ENCODE data around the gene MRPS6. TPM values are rescaled to one million over a fixed set of nuclear protein-coding genes. Genes with fewer than 3 reads are reported as not detected.
A peak's percentile ranks its signal among the peaks of the same experiment; 100 is the strongest.

The MRPS6 gene
- total RNA-seq, 4 donors from 2014 or later = 25.4 to 28.0 (median 26.1) TPM

DNA sequence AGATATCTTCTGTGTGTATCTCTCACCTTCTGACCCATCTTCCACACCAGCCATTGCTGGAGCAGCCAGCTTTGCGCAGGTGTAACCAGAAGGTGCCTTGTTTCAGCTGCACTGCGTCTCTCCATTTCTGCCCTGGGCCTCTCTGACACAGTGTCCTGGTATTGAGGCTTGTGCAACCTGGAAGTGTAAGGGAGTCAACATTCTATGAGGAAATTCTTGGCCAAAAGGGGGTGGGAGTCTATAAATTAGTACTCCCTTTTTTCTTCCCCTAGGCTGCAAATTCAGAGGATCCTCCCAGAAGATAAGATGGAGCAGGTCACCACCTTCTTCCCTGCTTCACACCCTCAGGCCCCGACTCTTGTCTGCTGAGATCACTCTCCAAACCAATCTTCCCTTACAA, 109.1 kb downstream of the MRPS6 start:
- ATAC-seq (ENCODE audit: low FRiP score) = no peak
- no peak for DNase-seq (ENCODE audit: low spot score)
- TF ChIP-seq, protein P1, sequence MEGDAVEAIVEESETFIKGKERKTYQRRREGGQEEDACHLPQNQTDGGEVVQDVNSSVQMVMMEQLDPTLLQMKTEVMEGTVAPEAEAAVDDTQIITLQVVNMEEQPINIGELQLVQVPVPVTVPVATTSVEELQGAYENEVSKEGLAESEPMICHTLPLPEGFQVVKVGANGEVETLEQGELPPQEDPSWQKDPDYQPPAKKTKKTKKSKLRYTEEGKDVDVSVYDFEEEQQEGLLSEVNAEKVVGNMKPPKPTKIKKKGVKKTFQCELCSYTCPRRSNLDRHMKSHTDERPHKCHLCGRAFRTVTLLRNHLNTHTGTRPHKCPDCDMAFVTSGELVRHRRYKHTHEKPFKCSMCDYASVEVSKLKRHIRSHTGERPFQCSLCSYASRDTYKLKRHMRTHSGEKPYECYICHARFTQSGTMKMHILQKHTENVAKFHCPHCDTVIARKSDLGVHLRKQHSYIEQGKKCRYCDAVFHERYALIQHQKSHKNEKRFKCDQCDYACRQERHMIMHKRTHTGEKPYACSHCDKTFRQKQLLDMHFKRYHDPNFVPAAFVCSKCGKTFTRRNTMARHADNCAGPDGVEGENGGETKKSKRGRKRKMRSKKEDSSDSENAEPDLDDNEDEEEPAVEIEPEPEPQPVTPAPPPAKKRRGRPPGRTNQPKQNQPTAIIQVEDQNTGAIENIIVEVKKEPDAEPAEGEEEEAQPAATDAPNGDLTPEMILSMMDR (IDR thresholded peaks at IDR 0.05) = no peak

DNA sequence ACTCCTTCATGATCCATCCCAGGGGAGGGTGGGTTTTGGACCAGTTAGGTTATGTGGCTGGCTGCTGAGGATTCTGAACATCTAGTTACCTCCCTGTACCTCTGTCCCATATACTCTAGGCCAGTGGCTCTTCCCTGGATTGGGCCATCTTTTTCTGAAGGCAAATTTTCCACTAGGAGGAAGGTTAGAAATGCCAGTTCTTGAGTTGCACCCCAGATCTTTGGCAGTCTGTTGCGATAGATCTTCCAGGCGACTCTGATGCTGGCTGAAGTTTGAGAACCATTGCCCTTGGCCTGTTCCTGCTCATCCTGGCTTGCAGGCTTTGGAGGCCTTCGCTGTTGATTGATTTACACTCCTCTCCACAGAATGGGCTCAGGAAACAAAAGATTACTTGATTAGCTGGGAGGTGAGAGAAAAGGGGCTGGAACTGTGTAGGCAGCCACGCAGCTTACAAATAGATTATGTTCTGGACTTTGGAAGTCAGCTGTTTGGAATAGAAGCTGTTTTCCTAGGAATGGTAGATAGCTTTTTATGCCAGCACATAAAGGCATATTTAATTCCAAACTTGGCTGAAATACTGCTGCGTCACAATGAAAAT, 110.1 kb downstream of the MRPS6 start:
- DNase-seq (ENCODE audit: low spot score) (no peak), ATAC-seq (ENCODE audit: low FRiP score) (no peak)
- TF ChIP-seq, protein P1 (IDR thresholded peaks at IDR 0.05) = no peak

DNA sequence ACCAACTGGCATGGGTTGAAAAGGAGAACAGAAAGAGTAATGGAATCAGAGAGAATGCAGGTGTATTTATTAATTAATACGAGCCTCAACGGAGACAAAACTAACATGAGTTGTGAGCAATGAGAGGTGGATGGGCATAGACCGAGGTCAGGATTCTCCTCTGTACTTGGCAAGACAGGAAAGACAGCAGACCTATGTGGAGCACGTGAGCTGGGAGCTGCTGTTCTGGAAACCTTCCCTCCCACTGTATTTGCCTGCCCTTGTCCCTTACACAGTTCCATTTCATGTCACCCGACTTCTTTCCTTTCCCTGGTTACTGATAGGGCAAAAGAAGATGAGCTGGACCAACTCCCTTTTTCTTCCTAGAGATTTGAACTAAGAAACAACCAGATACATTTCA, 110.9 kb downstream of the MRPS6 start:
- DNase-seq (ENCODE audit: low spot score) (no peak), ATAC-seq (ENCODE audit: low FRiP score) (no peak)
- TF ChIP-seq, protein P1 (IDR thresholded peaks at IDR 0.05) = no peak

DNA sequence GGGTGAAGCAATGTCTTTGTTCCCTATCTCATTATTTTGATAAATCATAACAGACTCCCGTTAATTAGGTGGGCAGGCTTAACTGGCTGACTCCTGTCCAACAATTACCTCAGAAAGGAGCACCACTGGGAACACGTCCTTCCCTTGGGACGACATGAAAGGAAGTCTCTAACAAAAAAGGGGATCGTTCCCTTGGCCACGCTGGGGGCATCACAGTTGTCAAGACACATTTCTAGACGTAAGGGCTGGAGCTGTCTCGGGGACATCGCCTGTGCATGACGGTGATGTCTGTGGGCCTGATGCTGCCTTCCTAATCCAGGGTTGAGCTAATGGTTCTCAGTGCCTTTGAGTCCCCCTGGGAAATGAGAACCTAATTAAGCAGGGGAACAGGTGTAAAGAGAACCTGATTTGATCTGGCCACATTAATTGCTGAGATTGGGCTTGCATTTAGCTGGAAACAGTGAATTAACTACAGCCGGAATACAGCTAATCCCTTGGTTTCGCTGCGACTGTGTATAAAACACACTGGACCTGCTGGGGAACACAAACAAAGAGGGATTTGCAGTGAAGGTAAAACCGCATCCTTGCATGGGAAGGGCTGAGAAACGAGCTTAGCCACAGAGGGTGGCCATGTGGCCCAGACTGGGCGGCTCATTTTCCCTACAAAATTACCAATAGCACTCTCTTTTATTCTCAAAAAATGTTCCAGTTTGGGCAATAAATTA, 111.8 kb downstream of the MRPS6 start:
- DNase-seq (ENCODE audit: low spot score) = no peak
- ATAC-seq (ENCODE audit: low FRiP score) = no peak
- TF ChIP-seq, protein P1 (IDR thresholded peaks at IDR 0.05) = no peak

DNA sequence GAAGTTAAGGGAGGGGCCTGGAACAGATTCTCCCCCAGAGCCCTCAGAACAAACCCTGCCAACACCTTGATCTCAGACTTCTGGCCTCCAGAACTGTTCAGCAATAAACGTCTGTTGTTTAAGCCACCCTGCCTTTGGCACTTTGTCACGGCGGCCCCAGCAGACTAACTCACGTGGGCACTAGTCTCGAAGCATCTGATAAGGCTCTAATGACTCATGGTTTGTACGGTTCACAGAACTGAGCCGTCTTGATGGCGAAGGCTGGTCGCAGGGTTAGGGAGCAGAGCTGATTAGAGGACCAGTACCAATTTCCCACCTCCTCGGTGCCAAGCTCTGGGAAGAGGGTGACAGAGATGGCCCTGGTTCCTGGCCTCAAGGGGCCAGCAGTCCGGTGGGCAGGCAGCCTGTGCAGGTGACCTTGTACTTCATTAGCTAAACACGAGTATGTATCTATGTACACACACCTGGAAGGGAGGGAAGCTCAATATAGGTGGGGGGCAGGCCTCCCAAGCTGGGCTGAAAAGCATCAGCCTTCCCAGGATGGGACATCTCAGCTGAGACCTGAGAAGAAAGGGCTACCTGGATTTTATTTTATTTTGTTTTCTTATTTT, 112.8 kb downstream of the MRPS6 start:
- TF ChIP-seq, protein P1 (IDR thresholded peaks at IDR 0.05) = no peak
- DNase-seq (ENCODE audit: low spot score) = no peak
- no peak for ATAC-seq (ENCODE audit: low FRiP score)

DNA sequence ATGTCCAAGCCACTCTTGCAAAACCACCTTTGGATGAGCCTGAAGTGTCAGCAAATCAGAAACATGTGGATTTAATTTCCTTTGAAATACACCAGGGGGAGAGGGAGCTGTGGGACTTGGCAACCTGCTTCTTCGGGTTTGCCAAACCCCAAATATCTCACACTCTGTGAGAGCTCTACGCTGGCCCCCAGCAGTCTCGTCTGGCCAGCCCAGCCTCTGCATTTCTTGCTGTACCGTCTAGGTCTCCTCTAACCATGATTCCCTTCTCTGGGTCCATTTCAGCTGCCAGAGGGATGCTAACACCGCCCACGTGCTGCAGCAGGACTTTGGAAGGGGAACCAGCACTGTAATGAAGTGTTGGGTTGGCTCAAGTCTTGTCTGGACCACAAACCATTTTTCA, 114.6 kb downstream of the MRPS6 start:
- no peak for DNase-seq (ENCODE audit: low spot score)
- TF ChIP-seq, protein P1 (IDR thresholded peaks at IDR 0.05) = no peak
- ATAC-seq (ENCODE audit: low FRiP score) = peak; percentile 43
